Tibial nerve (tissue), 4 donors: ENCODE measurements around the gene DCTN1. TPM values are rescaled to one million over a fixed set of nuclear protein-coding genes. Genes with fewer than 3 reads are reported as not detected.

ENCODE experiments used
- DNase-seq, 2 donors: peaks; one replicate each; pipeline ENCODE4 v3.0.0-alpha.2; 2019; ENCODE audit warnings: low spot score in 2 of 2
- H3K27ac ChIP-seq, 4 donors: fragments of 200-600 bp; sonication (generic) in 3 of 4; one replicate each; pipeline ENCODE4 v1.5.1; 2017 to 2019; ENCODE audit warnings: mild to moderate bottlenecking in 1 of 4
- H3K27me3 ChIP-seq, 2 donors: fragments of 200-600 bp; sonication (generic) in 1 of 2; one replicate each; pipeline versions ENCODE4 v1.5.1 to v1.6.0; 2017 to 2019
- H3K36me3 ChIP-seq, 3 donors: fragments of 200-600 bp; sonication (generic); one replicate each; pipeline ENCODE4 v1.5.1; 2018 to 2019
- H3K4me1 ChIP-seq, 4 donors: fragments of 200-600 bp; sonication (generic) in 3 of 4; one replicate each; pipeline ENCODE4 v1.5.1; 2017 to 2019
- H3K4me3 ChIP-seq, 4 donors: fragments of 200-600 bp; sonication (generic) in 3 of 4; one replicate each; pipeline ENCODE4 v1.5.1; 2017 to 2019; ENCODE audit warnings: mild to moderate bottlenecking in 1 of 4, moderate library complexity in 1 of 4
- H3K9me3 ChIP-seq, 4 donors: fragments of 200-600 bp; sonication (generic) in 3 of 4; one replicate each; pipeline ENCODE4 v1.5.1; 2017 to 2019
- CTCF ChIP-seq, 5 experiments: fragments of 200-600 bp in 3 of 5; fragments of 450-650 bp in 2 of 5; sonication (generic) in 3 of 5; IDR thresholded peaks; one replicate each; pipeline ENCODE4 v1.5.1; 2016 to 2019; ENCODE audit warnings: antibody characterized with exemption in 5 of 5, mild to moderate bottlenecking in 3 of 5, moderate library complexity in 2 of 5
- EP300 ChIP-seq, 2 donors: sonication (generic); formaldehyde crosslinking; IDR thresholded peaks; one replicate each; pipeline ENCODE4 v1.6.1; 2017; ENCODE audit warnings: antibody characterized with exemption in 2 of 2, mild to moderate bottlenecking in 1 of 2
- POLR2A ChIP-seq, 2 donors: fragments of 450-650 bp; IDR thresholded peaks; one replicate each; pipeline ENCODE4 v1.6.1; 2017; ENCODE audit warnings: antibody characterized with exemption in 2 of 2, mild to moderate bottlenecking in 2 of 2, moderate library complexity in 2 of 2
- WGBS, 2 donors: methylation state at CpG; one replicate each; pipeline ENCODE4 v1.1.5; 2018; 5-methylcytosine and 5-hydroxymethylcytosine counted together
- total RNA-seq, 4 donors: library from RNA; depleted of rRNA; stranded (reverse); fragments of >200 nt; gene quantifications; one replicate each; pipeline ENCODE4 v1.1.0, GENCODE V29; 2016

DCTN1 gene
- total RNA-seq, 4 donors from 2014 or later = 122 to 157 (median 140) TPM

- WGBS, 2 donors = 69 to 75% methylated on average over 7 of the region's 7 CpGs
- DNase-seq = no peak
Observed at GRCh38 chr2:74425523-74425922, 45.4 kb upstream of the DCTN1 start.

GRCh38 chr2:74424995-74425406 lies 44.9 kb upstream of the DCTN1 start:
- no peaks in the 10 kb centered on the region for H3K27me3 ChIP-seq
- no peak for DNase-seq
- H3K9me3 ChIP-seq = no peaks in the 10 kb centered on the region
- H3K27ac ChIP-seq = no peak overlapping the region
- no peak for TF ChIP-seq CTCF (IDR thresholded peaks at IDR 0.05)
- no peak for TF ChIP-seq EP300 (IDR thresholded peaks at IDR 0.05)
- no peak for TF ChIP-seq POLR2A (IDR thresholded peaks at IDR 0.05)
- H3K4me1 ChIP-seq = peaks cover 0 to 23% (median 9%) of the 10 kb centered on the region in 4 donors
- H3K4me3 ChIP-seq = no peak overlapping the region
- 69 to 77% methylated on average over 5 of the region's 5 CpGs for WGBS, 2 donors
- peaks cover 5 to 53% (median 8%) of the 10 kb centered on the region in 3 donors for H3K36me3 ChIP-seq

More at GRCh38 chr2:74425523-74425922, 45.4 kb upstream of the DCTN1 start:
- Histone ChIP-seq H3K36me3 (peaks cover 5 to 58% (median 8%) of the 10 kb centered on the region in 3 donors), H3K9me3 (no peaks in the 10 kb centered on the region), H3K4me3 (no peak overlapping the region), H3K27ac (no peak overlapping the region), H3K4me1 (peaks cover 0 to 20% (median 9%) of the 10 kb centered on the region in 4 donors), H3K27me3 (no peaks in the 10 kb centered on the region)
- TF ChIP-seq CTCF (IDR thresholded peaks at IDR 0.05) (no peak), EP300 (IDR thresholded peaks at IDR 0.05) (no peak), POLR2A (IDR thresholded peaks at IDR 0.05) (no peak)

- H3K27ac ChIP-seq = peak overlapping the region in 2 of 4 donors; percentile 11 to 88
- no peak overlapping the region for H3K4me3 ChIP-seq
- H3K36me3 ChIP-seq = peaks cover 5 to 47% (median 8%) of the 10 kb centered on the region in 3 donors
- TF ChIP-seq EP300 (IDR thresholded peaks at IDR 0.05) = no peak
- no peak for TF ChIP-seq CTCF (IDR thresholded peaks at IDR 0.05)
- no peak for TF ChIP-seq POLR2A (IDR thresholded peaks at IDR 0.05)
- peaks cover 0 to 23% (median 9%) of the 10 kb centered on the region in 4 donors for H3K4me1 ChIP-seq
- DNase-seq = no peak
- WGBS, 2 donors = 64 to 68% methylated on average over 5 of the region's 5 CpGs
- H3K9me3 ChIP-seq = no peaks in the 10 kb centered on the region
- H3K27me3 ChIP-seq = no peaks in the 10 kb centered on the region
Observed at GRCh38 chr2:74424139-74424992, 44.3 kb upstream of the DCTN1 start.

GRCh38 chr2:74423231-74424095 lies 43.4 kb upstream of the DCTN1 start:
- TF ChIP-seq CTCF (IDR thresholded peaks at IDR 0.05) (no peak), POLR2A (IDR thresholded peaks at IDR 0.05) (peak in 1 of 2 donors; percentile 10)
- no peaks in the 10 kb centered on the region for H3K9me3 ChIP-seq
- H3K27ac ChIP-seq = peak overlapping the region in 2 of 4 donors; percentile 11 to 88
- no peak for DNase-seq
- peaks cover 0 to 38% (median 1%) of the 10 kb centered on the region in 3 donors for H3K36me3 ChIP-seq
- H3K27me3 ChIP-seq = no peaks in the 10 kb centered on the region
- no peak overlapping the region for H3K4me3 ChIP-seq
- peaks cover 0 to 23% (median 9%) of the 10 kb centered on the region in 4 donors for H3K4me1 ChIP-seq
- WGBS, 2 donors = 56 to 61% methylated on average over 9 of the region's 9 CpGs
